Fibroblast of lung (primary cell): ENCODE results near the gene SLC5A10. TPM values are rescaled to one million over a fixed set of nuclear protein-coding genes. Genes with fewer than 3 reads are reported as not detected.
"Not testable (repeated sequence)": the region's sequence is repeated elsewhere in the genome, so short reads cannot be mapped to it uniquely, and the experiment has no call there.

ENCODE experiments used
- DNase-seq, 2 donors: peaks; one replicate each; pipeline versions ENCODE4 v3.0.0 to v3.0.0-alpha.2; 2010; ENCODE audit warnings: low read depth in 2 of 2
- H2AFZ ChIP-seq: 2 replicates; pipeline ENCODE4 v1.5.1; 2012; ENCODE audit warnings: low read length, control low read depth, inconsistent platforms
- H3K27ac ChIP-seq: 2 replicates; pipeline ENCODE4 v1.5.1; 2011; ENCODE audit warnings: low read length, control low read depth; ENCODE audit not compliant: insufficient read depth
- H3K27me3 ChIP-seq: 2 replicates; pipeline ENCODE4 v1.5.1; 2011; ENCODE audit warnings: mild to moderate bottlenecking, low read length; ENCODE audit not compliant: control insufficient read depth, insufficient read depth
- H3K36me3 ChIP-seq: 2 replicates; pipeline ENCODE4 v1.5.1; 2011; ENCODE audit warnings: low read length; ENCODE audit not compliant: control insufficient read depth, insufficient read depth
- H3K4me1 ChIP-seq: 2 replicates; pipeline ENCODE4 v1.5.1; 2011; ENCODE audit warnings: low read length; ENCODE audit not compliant: control insufficient read depth, insufficient read depth; ENCODE audit errors: extremely low read depth
- H3K4me2 ChIP-seq: 2 replicates; pipeline ENCODE4 v1.5.1; 2011; ENCODE audit warnings: low read length, control low read depth; ENCODE audit not compliant: insufficient read depth; ENCODE audit errors: extremely low read depth
- H3K4me3 ChIP-seq, 4 experiments: fragments of 200-600 bp in 1 of 4; sonication (generic) in 1 of 4; replicated peaks in 1 of 4; 2 replicates each; pipeline ENCODE4 v1.5.1; 2011 to 2016; ENCODE audit warnings: low read length in 4 of 4, low read depth in 3 of 4, mild to moderate bottlenecking in 3 of 4, control low read depth in 2 of 4, inconsistent platforms in 1 of 4, mixed read lengths in 1 of 4; ENCODE audit not compliant: insufficient read depth in 1 of 4; ENCODE audit errors: control extremely low read depth in 1 of 4
- H3K79me2 ChIP-seq: 2 replicates; pipeline ENCODE4 v1.5.1; 2012; ENCODE audit warnings: mild to moderate bottlenecking, low read length, inconsistent platforms; ENCODE audit not compliant: control insufficient read depth, insufficient read depth
- H3K9ac ChIP-seq: 2 replicates; pipeline ENCODE4 v1.5.1; 2011; ENCODE audit warnings: mild to moderate bottlenecking, low read length, control low read depth; ENCODE audit not compliant: insufficient read depth
- H3K9me3 ChIP-seq: 2 replicates; pipeline ENCODE4 v1.5.1; 2012; ENCODE audit warnings: low read depth, low read length; ENCODE audit not compliant: control insufficient read depth, insufficient read depth
- H4K20me1 ChIP-seq: 2 replicates; pipeline ENCODE4 v1.5.1; 2011; ENCODE audit warnings: low read length; ENCODE audit not compliant: control insufficient read depth, insufficient read depth; ENCODE audit errors: extremely low read depth
- polyA plus RNA-seq, 2 donors: library from polyadenylated mRNA; depleted of rRNA in 1 of 2; stranded (reverse) in 1 of 2; unstranded in 1 of 2; fragments of >200 nt; gene quantifications; 2 replicates each; pipeline ENCODE4 v1.2.1, GENCODE V29; 2011 to 2012; ENCODE audit warnings: missing spikeins in 1 of 2
- total RNA-seq: library from RNA; depleted of rRNA; stranded (reverse); fragments of >200 nt; gene quantifications from 2 replicates; pipeline ENCODE4 v1.2.1, GENCODE V29; 2014

SLC5A10 gene
- total and polyA plus RNA-seq, 2 donors (not counting 1 experiment from before 2014, with no cell fraction given), result not detected

- H3K9me3 ChIP-seq, H3K4me3 ChIP-seq, H3K27me3 ChIP-seq, H3K36me3 ChIP-seq, DNase-seq, H4K20me1 ChIP-seq, H3K4me1 ChIP-seq, H3K27ac ChIP-seq, H3K4me2 ChIP-seq, H2AFZ ChIP-seq, H3K79me2 ChIP-seq, H3K9ac ChIP-seq: not testable (repeated sequence)
Measured at GRCh38 chr17:19070318-19071168, 118.6 kb downstream of the SLC5A10 start.

Other genes with a start within 250 kb of the SLC5A10 start
- gene FBXW10, start 208.1 kb upstream of the SLC5A10 start, total RNA-seq, result under 0.01 and 0.17 TPM in 2 replicates
- 0.03 TPM in 1 of 2 replicates, not detected in the other for gene FBXW10, start 208.1 kb upstream of the SLC5A10 start, polyA plus RNA-seq
- 67.5 and 79.9 TPM in 2 replicates for gene TVP23B, start 171.0 kb upstream of the SLC5A10 start, total RNA-seq
- 45.6 and 81.9 TPM in 2 replicates for gene TVP23B, start 171.0 kb upstream of the SLC5A10 start, polyA plus RNA-seq
- gene PRPSAP2, start 94.0 kb upstream of the SLC5A10 start, total RNA-seq, result 37.8 and 47.4 TPM in 2 replicates
- gene PRPSAP2, start 94.0 kb upstream of the SLC5A10 start, polyA plus RNA-seq, result 23.1 and 24.0 TPM in 2 replicates
- 4.9 and 6.3 TPM in 2 replicates for gene FAM83G, start 52.6 kb downstream of the SLC5A10 start, total RNA-seq
- 2.4 and 4.4 TPM in 2 replicates for gene FAM83G, start 52.6 kb downstream of the SLC5A10 start, polyA plus RNA-seq
- gene GRAP, start 94.8 kb downstream of the SLC5A10 start, total RNA-seq, result under 0.01 TPM in 1 of 2 replicates, not detected in the other
- gene GRAP, start 94.8 kb downstream of the SLC5A10 start, polyA plus RNA-seq, result 0.10 TPM in 1 of 2 replicates, not detected in the other
- under 0.01 and 0.17 TPM in 2 replicates for gene GRAPL, start 175.4 kb downstream of the SLC5A10 start, total RNA-seq
- gene GRAPL, start 175.4 kb downstream of the SLC5A10 start, polyA plus RNA-seq, result not detected in 2 replicates